Measurements from ENCODE around the gene LPCAT2.

DNA sequence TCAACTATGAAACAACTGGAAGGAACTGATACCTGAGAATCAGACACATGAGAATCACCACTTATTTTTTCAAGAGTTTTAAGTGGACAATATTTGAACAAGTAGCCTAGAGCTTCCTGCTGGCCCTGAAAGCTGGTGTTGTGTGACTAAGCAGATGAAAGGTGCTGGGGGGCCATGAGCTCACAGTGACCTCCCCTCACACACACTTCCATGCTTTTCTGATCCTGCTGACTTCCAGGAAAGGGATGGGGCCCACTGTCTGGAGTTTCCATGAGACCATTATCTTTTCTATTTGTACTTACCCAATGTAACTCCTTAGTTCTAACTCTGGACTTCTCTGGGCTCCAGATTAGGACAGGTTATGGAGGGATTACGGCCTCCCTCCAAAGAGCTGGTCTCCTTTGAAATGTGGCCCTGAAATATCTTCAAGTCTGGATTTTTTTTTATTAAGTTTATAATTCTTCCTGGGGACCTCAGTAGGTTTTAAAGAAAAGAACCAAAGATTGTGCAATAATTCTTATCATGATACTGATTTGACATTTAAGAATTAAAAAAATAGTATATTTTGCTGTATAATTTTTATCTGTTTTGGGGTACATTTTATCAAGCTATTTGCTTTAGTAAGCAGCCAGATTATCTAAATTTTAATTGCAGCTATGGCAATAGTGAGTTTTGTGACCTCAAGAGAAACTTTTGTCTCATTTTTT is 62.5 kb downstream of the LPCAT2 start:
- TF ChIP-seq EZH2 (IDR thresholded peaks at IDR 0.05; ENCODE audit: borderline replicate concordance, insufficient read depth, low read length, poor library complexity, severe bottlenecking) (no peak), EP300 (conservative IDR thresholded peaks at IDR 0.05; ENCODE audit: poor library complexity, severe bottlenecking) (no peak), SMC3 (conservative IDR thresholded peaks at IDR 0.05; ENCODE audit: poor library complexity) (no peak), POLR2AphosphoS5 (IDR thresholded peaks at IDR 0.05) (no peak), TAF1 (IDR thresholded peaks at IDR 0.05; ENCODE audit: low read depth) (no peak), MXI1 (conservative IDR thresholded peaks at IDR 0.05; ENCODE audit: poor library complexity, severe bottlenecking) (no peak), RAD21 (conservative IDR thresholded peaks at IDR 0.05) (no peak)
- TF ChIP-seq, protein P1, sequence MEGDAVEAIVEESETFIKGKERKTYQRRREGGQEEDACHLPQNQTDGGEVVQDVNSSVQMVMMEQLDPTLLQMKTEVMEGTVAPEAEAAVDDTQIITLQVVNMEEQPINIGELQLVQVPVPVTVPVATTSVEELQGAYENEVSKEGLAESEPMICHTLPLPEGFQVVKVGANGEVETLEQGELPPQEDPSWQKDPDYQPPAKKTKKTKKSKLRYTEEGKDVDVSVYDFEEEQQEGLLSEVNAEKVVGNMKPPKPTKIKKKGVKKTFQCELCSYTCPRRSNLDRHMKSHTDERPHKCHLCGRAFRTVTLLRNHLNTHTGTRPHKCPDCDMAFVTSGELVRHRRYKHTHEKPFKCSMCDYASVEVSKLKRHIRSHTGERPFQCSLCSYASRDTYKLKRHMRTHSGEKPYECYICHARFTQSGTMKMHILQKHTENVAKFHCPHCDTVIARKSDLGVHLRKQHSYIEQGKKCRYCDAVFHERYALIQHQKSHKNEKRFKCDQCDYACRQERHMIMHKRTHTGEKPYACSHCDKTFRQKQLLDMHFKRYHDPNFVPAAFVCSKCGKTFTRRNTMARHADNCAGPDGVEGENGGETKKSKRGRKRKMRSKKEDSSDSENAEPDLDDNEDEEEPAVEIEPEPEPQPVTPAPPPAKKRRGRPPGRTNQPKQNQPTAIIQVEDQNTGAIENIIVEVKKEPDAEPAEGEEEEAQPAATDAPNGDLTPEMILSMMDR (IDR thresholded peaks at IDR 0.05; ENCODE audit: poor library complexity, severe bottlenecking) = no peak
- TF ChIP-seq, protein P2, sequence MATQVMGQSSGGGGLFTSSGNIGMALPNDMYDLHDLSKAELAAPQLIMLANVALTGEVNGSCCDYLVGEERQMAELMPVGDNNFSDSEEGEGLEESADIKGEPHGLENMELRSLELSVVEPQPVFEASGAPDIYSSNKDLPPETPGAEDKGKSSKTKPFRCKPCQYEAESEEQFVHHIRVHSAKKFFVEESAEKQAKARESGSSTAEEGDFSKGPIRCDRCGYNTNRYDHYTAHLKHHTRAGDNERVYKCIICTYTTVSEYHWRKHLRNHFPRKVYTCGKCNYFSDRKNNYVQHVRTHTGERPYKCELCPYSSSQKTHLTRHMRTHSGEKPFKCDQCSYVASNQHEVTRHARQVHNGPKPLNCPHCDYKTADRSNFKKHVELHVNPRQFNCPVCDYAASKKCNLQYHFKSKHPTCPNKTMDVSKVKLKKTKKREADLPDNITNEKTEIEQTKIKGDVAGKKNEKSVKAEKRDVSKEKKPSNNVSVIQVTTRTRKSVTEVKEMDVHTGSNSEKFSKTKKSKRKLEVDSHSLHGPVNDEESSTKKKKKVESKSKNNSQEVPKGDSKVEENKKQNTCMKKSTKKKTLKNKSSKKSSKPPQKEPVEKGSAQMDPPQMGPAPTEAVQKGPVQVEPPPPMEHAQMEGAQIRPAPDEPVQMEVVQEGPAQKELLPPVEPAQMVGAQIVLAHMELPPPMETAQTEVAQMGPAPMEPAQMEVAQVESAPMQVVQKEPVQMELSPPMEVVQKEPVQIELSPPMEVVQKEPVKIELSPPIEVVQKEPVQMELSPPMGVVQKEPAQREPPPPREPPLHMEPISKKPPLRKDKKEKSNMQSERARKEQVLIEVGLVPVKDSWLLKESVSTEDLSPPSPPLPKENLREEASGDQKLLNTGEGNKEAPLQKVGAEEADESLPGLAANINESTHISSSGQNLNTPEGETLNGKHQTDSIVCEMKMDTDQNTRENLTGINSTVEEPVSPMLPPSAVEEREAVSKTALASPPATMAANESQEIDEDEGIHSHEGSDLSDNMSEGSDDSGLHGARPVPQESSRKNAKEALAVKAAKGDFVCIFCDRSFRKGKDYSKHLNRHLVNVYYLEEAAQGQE (IDR thresholded peaks at IDR 0.05; ENCODE audit: borderline replicate concordance) = no peak

Measured in neural cell (in vitro differentiated cells).